Transverse colon (tissue), 4 donors: ENCODE results near the gene TMEM143. TPM values are rescaled to one million over a fixed set of nuclear protein-coding genes. Genes with fewer than 3 reads are reported as not detected.
"Not testable (repeated sequence)": the region's sequence is repeated elsewhere in the genome, so short reads cannot be mapped to it uniquely, and the experiment has no call there.

Experiments used
- DNase-seq: peaks from one replicate; pipeline ENCODE4 v3.0.0-alpha.2; 2019
- H3K27ac ChIP-seq, 4 donors: fragments of 200-600 bp; sonication (generic); 2 replicates each; pipeline ENCODE4 v1.5.1; 2016 to 2018; ENCODE audit warnings: inconsistent platforms in 4 of 4
- H3K27me3 ChIP-seq: fragments of 200-600 bp; sonication (generic); 2 replicates; pipeline ENCODE4 v1.5.1; 2017; ENCODE audit warnings: inconsistent platforms
- H3K36me3 ChIP-seq, 4 donors: fragments of 200-600 bp; sonication (generic); 2 replicates each; pipeline ENCODE4 v1.5.1; 2017 to 2019; ENCODE audit warnings: inconsistent platforms in 4 of 4
- H3K4me1 ChIP-seq, 4 donors: fragments of 200-600 bp; sonication (generic); 2 replicates each; pipeline ENCODE4 v1.5.1; 2017 to 2020; ENCODE audit warnings: inconsistent platforms in 4 of 4
- H3K4me3 ChIP-seq, 4 donors: fragments of 200-600 bp; sonication (generic); 1 replicate in 1 of 4; 2 replicates in 3 of 4; pipeline versions ENCODE4 v1.5.1 to v1.6.1; 2017 to 2019; ENCODE audit warnings: inconsistent platforms in 4 of 4
- H3K9me3 ChIP-seq, 2 donors: fragments of 200-600 bp; sonication (generic); 2 replicates each; pipeline ENCODE4 v1.5.1; 2017 to 2019; ENCODE audit warnings: inconsistent platforms in 2 of 2
- EP300 ChIP-seq: sonication (generic); formaldehyde crosslinking; IDR thresholded peaks from one replicate; pipeline ENCODE4 v1.6.1; 2017; ENCODE audit warnings: antibody characterized with exemption, low read depth
- POLR2A ChIP-seq: fragments of 450-650 bp; IDR thresholded peaks from one replicate; pipeline ENCODE4 v1.6.1; 2016; ENCODE audit warnings: antibody characterized with exemption, mild to moderate bottlenecking, moderate library complexity
- POLR2AphosphoS5 ChIP-seq, 3 donors: sonication (generic); formaldehyde crosslinking; IDR thresholded peaks; one replicate each; pipeline ENCODE4 v1.6.1; 2016; ENCODE audit warnings: antibody characterized with exemption in 3 of 3
- WGBS, 2 donors: methylation state at CpG; one replicate each; pipeline ENCODE4 v1.1.5; 2018; ENCODE audit warnings: low coverage in 1 of 2; 5-methylcytosine and 5-hydroxymethylcytosine counted together
- in situ Hi-C, 4 donors: fragments of 200-750 bp; cut with MboI; loops; one replicate each; pipeline versions ENCODE4 v1.15.0 to v1.15.1; 2017; ENCODE audit warnings: low sequenced_read_pairs in 3 of 4, low pct_ligation_motif_present in 1 of 4, low pct_unique_long_range_greater_than_20kb in 1 of 4
- intact Hi-C: fragments of 100-400 bp; cut with DNase I; formaldehyde crosslinking; loops from one replicate; pipeline ENCODE4 v1.15.1; 2023; ENCODE audit warnings: low total_unique reads
- total RNA-seq, 4 donors: library from RNA; depleted of rRNA; stranded (reverse); fragments of >200 nt; gene quantifications; one replicate each; pipeline ENCODE4 v1.1.0, GENCODE V29; 2016
- TF ChIP-seq, protein P1 (sequence below), 5 experiments: fragments of 200-600 bp in 3 of 5; fragments of 450-650 bp in 2 of 5; sonication (generic) in 3 of 5; IDR thresholded peaks; 1 replicate in 2 of 5; 2 replicates in 3 of 5; pipeline ENCODE4 v1.5.1; 2016 to 2017; ENCODE audit warnings: antibody characterized with exemption in 5 of 5, inconsistent platforms in 3 of 5, mild to moderate bottlenecking in 2 of 5, moderate library complexity in 1 of 5

The TMEM143 gene
- total RNA-seq, 4 donors from 2014 or later, result 9.1 to 27.7 (median 15.2) TPM

DNA sequence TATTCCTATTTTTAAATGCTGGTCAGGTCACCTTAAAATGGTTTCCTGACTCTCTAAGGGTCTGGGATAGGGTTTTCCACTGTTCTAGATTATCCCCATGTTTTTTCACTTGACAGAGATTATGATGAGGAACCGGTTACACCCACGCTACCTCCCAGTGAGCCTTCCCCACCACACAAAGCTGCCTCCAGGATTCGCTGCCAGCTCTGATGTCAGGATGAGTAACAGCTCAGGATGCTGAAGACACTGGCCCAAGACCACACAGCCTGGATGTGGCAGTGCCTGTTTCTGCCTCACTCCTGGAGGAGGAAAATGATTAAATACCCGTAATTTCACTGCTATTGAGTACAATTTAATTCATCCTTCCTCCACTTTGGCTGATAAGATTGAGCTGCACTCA lies 70.9 kb downstream of the TMEM143 start:
- in situ Hi-C loops, result loop anchor here in 2 of 4 donors (25.0 kb wide), 1 partner anchor 330 kb away; no protein-coding TSS in a partner anchor
- H3K4me3 ChIP-seq, result no peak overlapping the region
- intact Hi-C loops, result no loop called here
- no peaks in the 10 kb centered on the region for H3K9me3 ChIP-seq
- no peak overlapping the region for H3K27ac ChIP-seq
- DNase-seq, result no peak
- peaks cover 4 to 9% (median 8%) of the 10 kb centered on the region in 4 donors for H3K4me1 ChIP-seq
- H3K36me3 ChIP-seq, result no peaks in the 10 kb centered on the region
- peaks cover 25% of the 10 kb centered on the region for H3K27me3 ChIP-seq
- TF ChIP-seq POLR2A (no peak), POLR2AphosphoS5 (IDR thresholded peaks at IDR 0.05) (no peak), EP300 (no peak)
- TF ChIP-seq, protein P1, sequence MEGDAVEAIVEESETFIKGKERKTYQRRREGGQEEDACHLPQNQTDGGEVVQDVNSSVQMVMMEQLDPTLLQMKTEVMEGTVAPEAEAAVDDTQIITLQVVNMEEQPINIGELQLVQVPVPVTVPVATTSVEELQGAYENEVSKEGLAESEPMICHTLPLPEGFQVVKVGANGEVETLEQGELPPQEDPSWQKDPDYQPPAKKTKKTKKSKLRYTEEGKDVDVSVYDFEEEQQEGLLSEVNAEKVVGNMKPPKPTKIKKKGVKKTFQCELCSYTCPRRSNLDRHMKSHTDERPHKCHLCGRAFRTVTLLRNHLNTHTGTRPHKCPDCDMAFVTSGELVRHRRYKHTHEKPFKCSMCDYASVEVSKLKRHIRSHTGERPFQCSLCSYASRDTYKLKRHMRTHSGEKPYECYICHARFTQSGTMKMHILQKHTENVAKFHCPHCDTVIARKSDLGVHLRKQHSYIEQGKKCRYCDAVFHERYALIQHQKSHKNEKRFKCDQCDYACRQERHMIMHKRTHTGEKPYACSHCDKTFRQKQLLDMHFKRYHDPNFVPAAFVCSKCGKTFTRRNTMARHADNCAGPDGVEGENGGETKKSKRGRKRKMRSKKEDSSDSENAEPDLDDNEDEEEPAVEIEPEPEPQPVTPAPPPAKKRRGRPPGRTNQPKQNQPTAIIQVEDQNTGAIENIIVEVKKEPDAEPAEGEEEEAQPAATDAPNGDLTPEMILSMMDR (IDR thresholded peaks at IDR 0.05), result no peak
- WGBS, 2 donors, result 89% methylated on average over 4 of the region's 4 CpGs; no CpG with 5 or more reads in 1 of the 2 donors

DNA sequence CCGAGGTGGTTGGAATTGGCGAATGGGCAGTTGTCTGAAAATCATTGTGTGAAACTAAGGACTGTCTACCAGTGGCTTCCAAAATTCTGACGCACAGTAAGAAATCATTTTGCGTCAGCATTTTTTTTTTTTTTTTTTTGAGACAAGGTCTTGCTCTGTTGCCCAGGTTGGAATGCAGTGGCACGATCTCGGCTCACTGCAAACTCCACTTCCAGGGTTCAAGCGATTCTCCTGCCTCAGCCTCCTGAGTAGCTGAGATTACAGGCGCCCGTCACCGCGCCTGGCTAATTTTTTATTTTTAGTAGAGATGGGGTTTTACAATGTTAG lies 72.3 kb downstream of the TMEM143 start:
- H3K27ac ChIP-seq, H3K9me3 ChIP-seq, H3K36me3 ChIP-seq, H3K4me1 ChIP-seq, intact Hi-C loops, DNase-seq: not testable (repeated sequence)
- in situ Hi-C loops, result loop anchor here in 2 of 4 donors (25.0 kb wide), 1 partner anchor 329 kb away; no protein-coding TSS in a partner anchor
- Histone ChIP-seq H3K27me3 (peaks cover 25% of the 10 kb centered on the region), H3K4me3 (peak overlapping the region in 2 of 4 donors; percentile 34 to 40)
- WGBS, 2 donors, result 38% methylated on average over 11 of the region's 11 CpGs; no CpG with 5 or more reads in 1 of the 2 donors

DNA sequence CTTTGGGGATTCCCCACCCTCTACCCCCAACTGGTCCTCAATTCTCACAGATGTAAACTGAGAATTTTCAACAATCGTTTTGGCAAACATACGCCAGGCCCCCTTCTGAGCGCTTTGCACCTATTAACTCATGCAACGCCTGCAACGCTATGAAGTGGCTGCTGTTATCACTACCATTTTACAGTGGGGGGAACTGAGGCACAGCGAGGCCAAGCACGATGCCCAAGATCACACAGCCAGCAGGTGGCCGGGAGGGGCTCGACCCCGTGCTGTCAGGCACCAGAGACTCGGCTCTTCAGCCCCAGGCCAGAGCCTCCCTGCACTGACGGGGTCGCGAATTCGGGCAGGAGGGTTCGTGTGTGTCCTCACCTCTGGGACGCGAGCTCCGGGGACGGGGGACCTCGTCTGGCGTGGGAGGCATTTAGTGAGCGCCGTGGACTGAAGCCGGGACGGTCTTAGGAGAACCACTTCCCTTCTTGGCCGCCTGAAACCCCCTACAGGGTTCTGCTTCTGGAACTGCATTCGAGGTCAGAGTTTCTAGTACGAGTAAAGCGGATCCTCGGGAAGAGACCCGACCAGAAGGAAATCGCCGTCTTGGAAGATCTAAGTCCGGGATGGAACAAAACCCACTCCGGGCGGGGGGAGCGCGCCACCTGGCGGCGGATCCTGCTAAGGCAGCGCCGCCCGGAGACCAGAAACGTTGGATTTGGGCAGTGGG lies 72.8 kb downstream of the TMEM143 start:
- intact Hi-C loops, result no loop called here
- in situ Hi-C loops, result loop anchor here in 2 of 4 donors (25.0 kb wide), 1 partner anchor 329 kb away; no protein-coding TSS in a partner anchor

DNA sequence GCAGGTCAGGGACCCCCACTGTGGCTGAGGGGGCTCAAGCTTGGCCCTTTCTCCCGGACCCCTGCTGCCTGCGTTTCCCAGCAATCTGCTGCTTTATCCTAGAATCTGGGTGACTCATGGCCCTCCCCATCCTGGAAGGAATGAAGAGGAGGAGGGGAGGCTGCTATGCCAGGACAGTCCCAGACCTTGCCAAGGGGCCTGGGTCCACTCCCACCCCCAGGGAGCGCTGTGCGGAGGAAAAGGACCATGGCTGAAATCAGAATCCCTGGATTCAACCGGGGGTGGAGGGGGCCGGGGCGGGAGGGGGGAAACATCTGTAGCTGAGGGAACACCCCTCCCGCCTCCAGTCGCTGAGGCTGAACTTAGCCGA lies 73.4 kb downstream of the TMEM143 start:
- TF ChIP-seq POLR2AphosphoS5 (IDR thresholded peaks at IDR 0.05) (no peak), POLR2A (no peak), EP300 (no peak)
- TF ChIP-seq, protein P1 (IDR thresholded peaks at IDR 0.05), result no peak
- Histone ChIP-seq H3K9me3 (peaks cover 0 to 5% of the 10 kb centered on the region in 2 donors), H3K27ac (no peak overlapping the region), H3K27me3 (peaks cover 23% of the 10 kb centered on the region), H3K4me3 (peak overlapping the region in 1 of 4 donors; percentile 40), H3K4me1 (peaks cover 4 to 9% (median 8%) of the 10 kb centered on the region in 4 donors), H3K36me3 (no peaks in the 10 kb centered on the region)
- in situ Hi-C loops (loop anchor here in 2 of 4 donors (25.0 kb wide), 1 partner anchor 328 kb away; no protein-coding TSS in a partner anchor), intact Hi-C loops (no loop called here)
- DNase-seq, result no peak
- WGBS, 2 donors, result 23% methylated on average over 10 of the region's 10 CpGs; no CpG with 5 or more reads in 1 of the 2 donors

More for the DNA sequence above, 72.8 kb downstream of the TMEM143 start:
- H3K4me3 ChIP-seq, result peak overlapping the region in 3 of 4 donors; percentile 22 to 40 (median 34)
- H3K9me3 ChIP-seq, result peaks cover 0 to 5% of the 10 kb centered on the region in 2 donors
- peaks cover 25% of the 10 kb centered on the region for H3K27me3 ChIP-seq
- peak; percentile 75 for DNase-seq
- no peak overlapping the region for H3K27ac ChIP-seq
- H3K4me1 ChIP-seq, result peaks cover 4 to 9% (median 8%) of the 10 kb centered on the region in 4 donors
- H3K36me3 ChIP-seq, result no peaks in the 10 kb centered on the region
- WGBS, 2 donors, result 0 to 2% methylated on average over 4 to 36 of the region's 45 CpGs
- no peak for TF ChIP-seq POLR2AphosphoS5 (IDR thresholded peaks at IDR 0.05)
- TF ChIP-seq, protein P1 (IDR thresholded peaks at IDR 0.05), result peak; percentile 93 to 99 (median 98)
- no peak for TF ChIP-seq POLR2A
